ENCODE measurements around the gene C9orf72. TPM values are rescaled to one million over a fixed set of nuclear protein-coding genes. Genes with fewer than 3 reads are reported as not detected.

Gene C9orf72
- total RNA-seq, 1 experiment from 2014 or later, result 5.9 TPM

GRCh38 chr9:27529316-27530278 is 43.7 kb downstream of the C9orf72 start, which contains the start of gene MOB3B:
MOB3B (minus strand) TSS chr9:27529814; CDS start chr9:27455550, 74,264 bp downstream.
- H3K36me3 ChIP-seq (ENCODE audit: insufficient read depth, low read length, poor library complexity, severe bottlenecking), result no peaks in the 10 kb centered on the region
- BruUV-seq (replicated peaks), result no TSS peak
- CTCF ChIA-PET, result interaction anchor here (1.2 kb wide), 1 partner anchor 196 kb away, joined by 4 read pairs; no protein-coding TSS in a partner anchor
- POLR2A ChIA-PET (ENCODE audit: low non-redundant PET), result no interaction called here
- H3K27ac ChIP-seq (ENCODE audit: low read depth, low read length, poor library complexity, severe bottlenecking), result no peak within 1 kb of the TSS
- no peak for TF ChIP-seq EZH2 (IDR thresholded peaks at IDR 0.05; ENCODE audit: borderline replicate concordance, low read depth, low read length, poor library complexity, severe bottlenecking)
- peak; percentile 62 for TF ChIP-seq CTCF (conservative IDR thresholded peaks at IDR 0.05; ENCODE audit: low read depth, low read length)
- intact Hi-C loops (cut with micrococcal nuclease; ENCODE audit: unreplicated experiment), result loop anchor here (1.0 kb wide), 1 partner anchor 197 kb away; no protein-coding TSS in a partner anchor
- DNase-seq (ENCODE audit: low spot score), result peak; percentile 67
- H3K4me3 ChIP-seq (ENCODE audit: low read depth, low read length, poor library complexity, severe bottlenecking), result peak within 1 kb of the TSS; percentile 52
- H3K27me3 ChIP-seq (replicated peaks; ENCODE audit: insufficient read depth, low read depth, low read length, poor library complexity), result peaks cover 7% of the 10 kb centered on the region
- no peaks in the 10 kb centered on the region for H3K9me3 ChIP-seq (ENCODE audit: low read depth, low read length, poor library complexity, severe bottlenecking)
- H3K4me1 ChIP-seq (ENCODE audit: insufficient read depth, low read length, poor library complexity, severe bottlenecking), result peaks cover 5% of the 10 kb centered on the region

- ChIA-PET POLR2A (ENCODE audit: low non-redundant PET) (no interaction called here), CTCF (interaction anchor here (1.2 kb wide), 1 partner anchor 196 kb away, joined by 4 read pairs; no protein-coding TSS in a partner anchor)
- DNase-seq (ENCODE audit: low spot score), result no peak
- intact Hi-C loops (cut with micrococcal nuclease; ENCODE audit: unreplicated experiment), result loop anchor here (1.0 kb wide), 1 partner anchor 197 kb away; no protein-coding TSS in a partner anchor
- H3K4me1 ChIP-seq (ENCODE audit: insufficient read depth, low read length, poor library complexity, severe bottlenecking), result peaks cover 5% of the 10 kb centered on the region
- no peak overlapping the region for H3K27ac ChIP-seq (ENCODE audit: low read depth, low read length, poor library complexity, severe bottlenecking)
- no peak for TF ChIP-seq EZH2 (IDR thresholded peaks at IDR 0.05; ENCODE audit: borderline replicate concordance, low read depth, low read length, poor library complexity, severe bottlenecking)
- no peak for TF ChIP-seq CTCF (conservative IDR thresholded peaks at IDR 0.05; ENCODE audit: low read depth, low read length)
- H3K27me3 ChIP-seq (replicated peaks; ENCODE audit: insufficient read depth, low read depth, low read length, poor library complexity), result peaks cover 7% of the 10 kb centered on the region
- no TSS peak for BruUV-seq (replicated peaks)
- no peaks in the 10 kb centered on the region for H3K36me3 ChIP-seq (ENCODE audit: insufficient read depth, low read length, poor library complexity, severe bottlenecking)
- peak overlapping the region; percentile 52 for H3K4me3 ChIP-seq (ENCODE audit: low read depth, low read length, poor library complexity, severe bottlenecking)
- H3K9me3 ChIP-seq (ENCODE audit: low read depth, low read length, poor library complexity, severe bottlenecking), result no peaks in the 10 kb centered on the region
Observed at GRCh38 chr9:27528886-27529315, 44.4 kb downstream of the C9orf72 start.

- no peaks in the 10 kb centered on the region for H3K9me3 ChIP-seq (ENCODE audit: low read depth, low read length, poor library complexity, severe bottlenecking)
- CTCF ChIA-PET, result no interaction called here
- H3K27ac ChIP-seq (ENCODE audit: low read depth, low read length, poor library complexity, severe bottlenecking), result no peak overlapping the region
- peaks cover 5% of the 10 kb centered on the region for H3K4me1 ChIP-seq (ENCODE audit: insufficient read depth, low read length, poor library complexity, severe bottlenecking)
- peaks cover 7% of the 10 kb centered on the region for H3K27me3 ChIP-seq (replicated peaks; ENCODE audit: insufficient read depth, low read depth, low read length, poor library complexity)
- no peaks in the 10 kb centered on the region for H3K36me3 ChIP-seq (ENCODE audit: insufficient read depth, low read length, poor library complexity, severe bottlenecking)
- H3K4me3 ChIP-seq (ENCODE audit: low read depth, low read length, poor library complexity, severe bottlenecking), result peak overlapping the region; percentile 52
- DNase-seq (ENCODE audit: low spot score), result no peak
- no TSS peak for BruUV-seq (replicated peaks)
- TF ChIP-seq CTCF (conservative IDR thresholded peaks at IDR 0.05; ENCODE audit: low read depth, low read length), result no peak
- no peak for TF ChIP-seq EZH2 (IDR thresholded peaks at IDR 0.05; ENCODE audit: borderline replicate concordance, low read depth, low read length, poor library complexity, severe bottlenecking)
- POLR2A ChIA-PET (ENCODE audit: low non-redundant PET), result no interaction called here
- intact Hi-C loops (cut with micrococcal nuclease; ENCODE audit: unreplicated experiment), result no loop called here
Observed at GRCh38 chr9:27528076-27528885, 45.0 kb downstream of the C9orf72 start.

Measured in A673 (cell line).